ENCODE measurements around the gene KRTAP5-3.

The KRTAP5-3 gene

GRCh38 chr11:1565173-1565903 lies 42.9 kb downstream of the KRTAP5-3 start:
- no peak for DNase-seq (ENCODE audit: low read depth)

GRCh38 chr11:1564535-1565172 lies 43.6 kb downstream of the KRTAP5-3 start:
- DNase-seq (ENCODE audit: low read depth) = no peak

GRCh38 chr11:1563697-1564534 lies 44.3 kb downstream of the KRTAP5-3 start:
- no peak for DNase-seq (ENCODE audit: low read depth)

GRCh38 chr11:1563149-1563638 lies 45.1 kb downstream of the KRTAP5-3 start:
- no peak for DNase-seq (ENCODE audit: low read depth)

GRCh38 chr11:1562469-1563148 lies 45.7 kb downstream of the KRTAP5-3 start:
- DNase-seq (ENCODE audit: low read depth) = no peak

- DNase-seq (ENCODE audit: low read depth) = no peak
Observed at GRCh38 chr11:1561955-1562354, 46.3 kb downstream of the KRTAP5-3 start.

- no peak for DNase-seq (ENCODE audit: low read depth)
Observed at GRCh38 chr11:1561266-1561665, 47.0 kb downstream of the KRTAP5-3 start.

GRCh38 chr11:1560649-1561251 lies 47.5 kb downstream of the KRTAP5-3 start:
- DNase-seq (ENCODE audit: low read depth) = no peak

- no peak for DNase-seq (ENCODE audit: low read depth)
Observed at GRCh38 chr11:1560002-1560648, 48.1 kb downstream of the KRTAP5-3 start.

- no peak for DNase-seq (ENCODE audit: low read depth)
Observed at GRCh38 chr11:1559111-1559951, 48.9 kb downstream of the KRTAP5-3 start.

GRCh38 chr11:1558775-1559110 lies 49.5 kb downstream of the KRTAP5-3 start:
- DNase-seq (ENCODE audit: low read depth) = no peak

- DNase-seq (ENCODE audit: low read depth) = no peak
Observed at GRCh38 chr11:1557904-1558774, 50.1 kb downstream of the KRTAP5-3 start.

Data from T follicular helper cell (primary cell).